H1 (cell line): ENCODE measurements around the gene RUFY1. TPM values are rescaled to one million over a fixed set of nuclear protein-coding genes. Genes with fewer than 3 reads are reported as not detected.

Experiments used
- CTCF ChIA-PET: fragments of 300-600 bp; sonication (Branson Sonifier 250); formaldehyde crosslinking; loops from one replicate; lab custom pipeline; 2021; ENCODE audit not compliant: partially characterized antibody; lab: Charles Lee
- POLR2A ChIA-PET: fragments of 300-600 bp; sonication (Branson Sonifier 250); formaldehyde crosslinking; loops from one replicate; lab custom pipeline; 2021; ENCODE audit warnings: inconsistent platforms; ENCODE audit not compliant: partially characterized antibody; lab: Charles Lee
- DNase-seq, 2 experiments: peaks; one replicate each; pipeline versions ENCODE4 v3.0.0 to v3.0.0-alpha.2; 2010 to 2022; ENCODE audit warnings: low spot score in 2 of 2, low read depth in 1 of 2, mixed read lengths in 1 of 2
- FAIRE-seq: peaks from 2 replicates; lab custom pipeline; 2011; peaks lifted over from hg19 to GRCh38; lab: Jason Lieb, UNC
- H2AFZ ChIP-seq: 2 replicates; pipeline ENCODE4 v1.8.1; 2012; ENCODE audit warnings: low read length, inconsistent platforms
- H2AK5ac ChIP-seq: 2 replicates; pipeline ENCODE4 v1.6.1; 2013; ENCODE audit warnings: low read depth, low read length
- H2BK120ac ChIP-seq: replicated peaks from 2 replicates; pipeline ENCODE3; 2013; ENCODE audit warnings: low read depth, low read length, inconsistent platforms
- H2BK12ac ChIP-seq: 2 replicates; pipeline ENCODE4 v1.6.1; 2013; ENCODE audit warnings: low read depth, low read length
- H2BK15ac ChIP-seq: 2 replicates; pipeline ENCODE4 v1.6.1; 2013; ENCODE audit warnings: low read length
- H2BK20ac ChIP-seq: 2 replicates; pipeline ENCODE4 v1.6.1; 2013; ENCODE audit warnings: low read length
- H2BK5ac ChIP-seq: 2 replicates; pipeline ENCODE4 v1.6.1; 2013; ENCODE audit warnings: low read depth, low read length
- H3K14ac ChIP-seq: 2 replicates; pipeline ENCODE4 v1.6.1; 2013; ENCODE audit warnings: inconsistent platforms; ENCODE audit not compliant: insufficient read length
- H3K18ac ChIP-seq: 2 replicates; pipeline ENCODE4 v1.6.1; 2013; ENCODE audit warnings: low read length; ENCODE audit errors: extremely low read depth
- H3K23ac ChIP-seq: 2 replicates; pipeline ENCODE4 v1.6.1; 2013; ENCODE audit warnings: inconsistent platforms; ENCODE audit not compliant: insufficient read length
- H3K23me2 ChIP-seq: 2 replicates; pipeline ENCODE4 v1.6.1; 2013; ENCODE audit warnings: low read depth, low read length
- H3K27ac ChIP-seq: 2 replicates; pipeline ENCODE4 v1.6.1; 2011; ENCODE audit warnings: low read depth, low read length, inconsistent platforms
- H3K27me3 ChIP-seq, 4 experiments: replicated peaks in 1 of 4; 1 replicate in 1 of 4; 2 replicates in 3 of 4; pipeline versions ENCODE4 v1.6.1 to v1.8.1; 2011 to 2013; ENCODE audit warnings: low read length in 3 of 4, mild to moderate bottlenecking in 3 of 4, inconsistent platforms in 2 of 4, mixed read lengths in 2 of 4, moderate library complexity in 1 of 4; ENCODE audit not compliant: control insufficient read depth in 3 of 4, insufficient read depth in 3 of 4; ENCODE audit errors: extremely low read depth in 1 of 4
- H3K36me3 ChIP-seq, 4 experiments: 2 replicates each; pipeline versions ENCODE4 v1.6.1 to v1.8.1; 2011 to 2013; ENCODE audit warnings: mild to moderate bottlenecking in 4 of 4, low read length in 3 of 4, moderate library complexity in 2 of 4, control low read depth in 1 of 4, inconsistent platforms in 1 of 4; ENCODE audit not compliant: insufficient read depth in 4 of 4, control insufficient read depth in 2 of 4
- H3K4ac ChIP-seq: replicated peaks from 2 replicates; pipeline ENCODE3; 2013; ENCODE audit warnings: low read length, low read depth, mixed read lengths, inconsistent platforms; ENCODE audit not compliant: insufficient read length
- H3K4me1 ChIP-seq, 4 experiments: replicated peaks in 1 of 4; 1 replicate in 1 of 4; 2 replicates in 3 of 4; pipeline versions ENCODE4 v1.6.1 to v1.8.1; 2011 to 2013; ENCODE audit warnings: low read length in 3 of 4, inconsistent platforms in 2 of 4, mixed read lengths in 1 of 4; ENCODE audit not compliant: insufficient read depth in 4 of 4, control insufficient read depth in 3 of 4
- H3K4me2 ChIP-seq, 2 experiments: 2 replicates each; pipeline versions ENCODE4 v1.6.1 to v1.8.1; 2011 to 2013; ENCODE audit warnings: low read depth in 2 of 2, low read length in 2 of 2, control low read depth in 1 of 2, inconsistent platforms in 1 of 2, mild to moderate bottlenecking in 1 of 2; ENCODE audit not compliant: insufficient read depth in 1 of 2
- H3K4me3 ChIP-seq, 4 experiments: fragments of 200-600, 300-600 bp in 1 of 4; sonication (generic), shearing (Covaris generic), sonication (Bioruptor Twin) in 1 of 4; 2 replicates each; pipeline versions ENCODE4 v1.5.1 to v1.8.1; 2011 to 2016; ENCODE audit warnings: low read length in 4 of 4, low read depth in 3 of 4, control low read depth in 2 of 4, inconsistent platforms in 2 of 4, mild to moderate bottlenecking in 2 of 4, mixed read lengths in 1 of 4, moderate library complexity in 1 of 4; ENCODE audit not compliant: insufficient read depth in 2 of 4; ENCODE audit errors: extremely low read depth in 1 of 4
- H3K56ac ChIP-seq: replicated peaks from 2 replicates; pipeline ENCODE3; 2013; ENCODE audit warnings: low read depth, mild to moderate bottlenecking, mixed read lengths, low read length, inconsistent platforms; ENCODE audit not compliant: insufficient read length
- H3K79me1 ChIP-seq: 2 replicates; pipeline ENCODE4 v1.6.1; 2013; ENCODE audit warnings: low read depth, low read length, control low read depth
- H3K79me2 ChIP-seq, 2 experiments: 2 replicates each; pipeline versions ENCODE4 v1.6.1 to v1.8.1; 2012 to 2013; ENCODE audit warnings: low read length in 2 of 2, mild to moderate bottlenecking in 2 of 2, inconsistent platforms in 1 of 2; ENCODE audit not compliant: insufficient read depth in 2 of 2, control insufficient read depth in 1 of 2
- H3K9ac ChIP-seq, 4 experiments: replicated peaks in 1 of 4; 1 replicate in 1 of 4; 2 replicates in 3 of 4; pipeline versions ENCODE4 v1.6.1 to v1.8.1; 2011 to 2013; ENCODE audit warnings: low read depth in 3 of 4, low read length in 3 of 4, control low read depth in 2 of 4, mild to moderate bottlenecking in 2 of 4, moderate library complexity in 2 of 4, inconsistent platforms in 1 of 4; ENCODE audit errors: extremely low read depth in 1 of 4
- H3K9me3 ChIP-seq, 2 experiments: 2 replicates each; pipeline versions ENCODE4 v1.6.1 to v1.8.1; 2012 to 2013; ENCODE audit warnings: mild to moderate bottlenecking in 2 of 2, moderate library complexity in 2 of 2, control low read depth in 1 of 2, inconsistent platforms in 1 of 2, low read depth in 1 of 2, low read length in 1 of 2, mixed read lengths in 1 of 2; ENCODE audit not compliant: insufficient read depth in 2 of 2
- H4K20me1 ChIP-seq, 2 experiments: replicated peaks in 1 of 2; 2 replicates each; pipeline versions ENCODE3 to v1.8.1; 2011 to 2013; ENCODE audit warnings: inconsistent platforms in 2 of 2, low read length in 2 of 2, mild to moderate bottlenecking in 1 of 2; ENCODE audit not compliant: insufficient read depth in 2 of 2, control insufficient read depth in 1 of 2
- H4K5ac ChIP-seq: 2 replicates; pipeline ENCODE4 v1.6.1; 2013; ENCODE audit warnings: low read length, low read depth, mixed read lengths, inconsistent platforms; ENCODE audit not compliant: insufficient read length
- H4K8ac ChIP-seq: 2 replicates; pipeline ENCODE4 v1.8.0; 2013; ENCODE audit warnings: mild to moderate bottlenecking, moderate library complexity, low read length, inconsistent platforms; ENCODE audit not compliant: insufficient read depth; ENCODE audit errors: extremely low read depth
- H4K91ac ChIP-seq: replicated peaks from 2 replicates; pipeline ENCODE3; 2013; ENCODE audit warnings: low read length, mixed read lengths, inconsistent platforms; ENCODE audit not compliant: insufficient read length
- JUN ChIP-seq: IDR thresholded peaks from 2 replicates; pipeline ENCODE4 v1.6.1; 2011; ENCODE audit warnings: low read depth, mild to moderate bottlenecking, improper control_type of control experiment, low read length
- SP1 ChIP-seq: IDR thresholded peaks from 2 replicates; pipeline ENCODE4 v1.6.1; 2011; ENCODE audit warnings: low read depth, low read length
- SUZ12 ChIP-seq: fragments of 200-600 bp; sonication (generic); IDR thresholded peaks from 2 replicates; pipeline ENCODE4 v1.6.1; 2012; ENCODE audit warnings: mild to moderate bottlenecking, inconsistent platforms, low read length, moderate library complexity, mixed read lengths
- ZNF274 ChIP-seq: IDR thresholded peaks from 2 replicates; pipeline ENCODE4 v1.7.0; 2012; ENCODE audit warnings: low read length, borderline replicate concordance; ENCODE audit errors: extremely low read depth
- WGBS, 2 experiments: shearing (Covaris generic) in 1 of 2; methylation state at CpG; one replicate each; pipeline versions ENCODE4 v1.1.6 to v1.1.7; 2013 to 2015; ENCODE audit warnings: low lambda C conversion rate in 2 of 2, mixed read lengths in 2 of 2, inconsistent platforms in 1 of 2, low coverage in 1 of 2, missing lambda C conversion rate in 1 of 2; ENCODE audit not compliant: insufficient replicate concordance in 2 of 2, insufficient coverage in 1 of 2, insufficient read length in 1 of 2; ENCODE audit errors: extremely low coverage in 1 of 2, missing lambda C conversion rate in 1 of 2; 5-methylcytosine and 5-hydroxymethylcytosine counted together
- polyA plus RNA-seq, 7 experiments: library from polyadenylated mRNA; depleted of rRNA in 3 of 7; stranded (reverse) in 5 of 7; unstranded in 2 of 7; fragments of >200 nt in 5 of 7; fragments of 200-250 nt in 2 of 7; gene quantifications; 1 replicate in 5 of 7; 2 replicates in 1 of 7; 4 replicates in 1 of 7; pipeline versions ENCODE4 v1.2.1 to v1.2.3, GENCODE V29; 2011 to 2013; ENCODE audit warnings: missing spikeins in 2 of 7, mixed read lengths in 2 of 7
- total RNA-seq: library from RNA; stranded (reverse); fragmentation: NEBNext Ultra II Directional; extraction: Animal tissue kit (Norgen Biotek cat#: 25700); gene quantifications from 2 replicates; pipeline ENCODE4 v1.2.1, GENCODE V29; 2021
- TF ChIP-seq, protein P1 (sequence below), 3 experiments: IDR thresholded peaks; 1 replicate in 2 of 3; 2 replicates in 1 of 3; pipeline versions ENCODE4 v1.5.1 to v1.6.1; 2011; ENCODE audit warnings: low read length in 3 of 3, mild to moderate bottlenecking in 3 of 3, inconsistent platforms in 2 of 3, low read depth in 1 of 3, moderate library complexity in 1 of 3; ENCODE audit not compliant: insufficient read depth in 1 of 3; ENCODE audit errors: control extremely low read depth in 1 of 3

RUFY1 gene
- total and polyA plus RNA-seq, 2 of the 8 experiments (the other 6 are each of a cell fraction or from before 2014, with no cell fraction given), result 22.4 to 29.5 TPM

DNA sequence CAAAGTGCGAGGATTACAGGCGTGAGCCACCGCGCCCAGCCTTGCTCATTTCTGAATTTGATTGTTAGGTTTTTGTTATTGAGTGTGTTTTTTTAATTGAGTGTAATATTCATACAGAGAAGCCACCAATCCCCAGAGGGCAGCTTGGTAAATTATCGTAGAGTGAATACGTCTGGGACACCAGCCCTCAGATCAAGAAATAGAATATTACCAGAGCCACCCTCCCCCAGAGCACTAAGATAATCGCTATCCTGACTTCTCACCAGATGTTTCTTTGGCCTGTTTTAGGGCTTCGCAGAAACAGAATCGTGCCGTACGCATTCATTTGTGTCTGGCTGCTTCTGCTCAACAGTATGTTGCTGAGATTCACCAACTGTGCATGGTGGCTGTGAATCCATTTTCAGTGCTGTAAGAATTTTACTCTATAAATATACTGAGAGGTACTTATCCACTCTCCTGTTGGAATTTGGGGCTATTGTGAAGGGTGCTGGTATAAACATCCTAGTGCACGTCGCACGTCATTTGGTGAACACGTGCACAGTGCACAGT lies 37.8 kb upstream of the RUFY1 start:
- no peak for FAIRE-seq

More for the DNA sequence above, 37.8 kb upstream of the RUFY1 start:
- no peak overlapping the region for H2BK15ac ChIP-seq
- no peak overlapping the region for H3K4me3 ChIP-seq
- no peaks in the 10 kb centered on the region for H3K36me3 ChIP-seq
- DNase-seq, result no peak
- H3K56ac ChIP-seq, result no peak overlapping the region
- H3K4ac ChIP-seq, result no peak overlapping the region
- TF ChIP-seq, protein P1, sequence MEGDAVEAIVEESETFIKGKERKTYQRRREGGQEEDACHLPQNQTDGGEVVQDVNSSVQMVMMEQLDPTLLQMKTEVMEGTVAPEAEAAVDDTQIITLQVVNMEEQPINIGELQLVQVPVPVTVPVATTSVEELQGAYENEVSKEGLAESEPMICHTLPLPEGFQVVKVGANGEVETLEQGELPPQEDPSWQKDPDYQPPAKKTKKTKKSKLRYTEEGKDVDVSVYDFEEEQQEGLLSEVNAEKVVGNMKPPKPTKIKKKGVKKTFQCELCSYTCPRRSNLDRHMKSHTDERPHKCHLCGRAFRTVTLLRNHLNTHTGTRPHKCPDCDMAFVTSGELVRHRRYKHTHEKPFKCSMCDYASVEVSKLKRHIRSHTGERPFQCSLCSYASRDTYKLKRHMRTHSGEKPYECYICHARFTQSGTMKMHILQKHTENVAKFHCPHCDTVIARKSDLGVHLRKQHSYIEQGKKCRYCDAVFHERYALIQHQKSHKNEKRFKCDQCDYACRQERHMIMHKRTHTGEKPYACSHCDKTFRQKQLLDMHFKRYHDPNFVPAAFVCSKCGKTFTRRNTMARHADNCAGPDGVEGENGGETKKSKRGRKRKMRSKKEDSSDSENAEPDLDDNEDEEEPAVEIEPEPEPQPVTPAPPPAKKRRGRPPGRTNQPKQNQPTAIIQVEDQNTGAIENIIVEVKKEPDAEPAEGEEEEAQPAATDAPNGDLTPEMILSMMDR (IDR thresholded peaks at IDR 0.05; ENCODE audit: control extremely low read depth in 1 of 3, insufficient read depth in 1 of 3, low read depth in 1 of 3, low read length in 3 of 3), result no peak
- no peak for TF ChIP-seq SP1
- TF ChIP-seq SUZ12, result no peak
- TF ChIP-seq JUN, result no peak
- TF ChIP-seq ZNF274, result no peak
- no peak overlapping the region for H4K91ac ChIP-seq
- H3K4me1 ChIP-seq, result peaks cover 0 to 7% (median 0%) of the 10 kb centered on the region in 4 experiments; a peak in 2 of 7 replicates
- no peak overlapping the region for H4K8ac ChIP-seq
- H3K23ac ChIP-seq, result no peak overlapping the region
- CTCF ChIA-PET, result no interaction called here
- H4K5ac ChIP-seq, result peak overlapping the region; percentile 60
- H3K79me2 ChIP-seq, result no peaks in the 10 kb centered on the region
- no peaks in the 10 kb centered on the region for H3K9me3 ChIP-seq
- H2BK20ac ChIP-seq, result peak overlapping the region; percentile 93; the same call in 1 of the 2 replicates
- no peak overlapping the region for H2AK5ac ChIP-seq
- no peak overlapping the region for H2BK5ac ChIP-seq
- no peak overlapping the region for H2BK12ac ChIP-seq
- H3K27ac ChIP-seq, result no peak overlapping the region
- no peaks in the 10 kb centered on the region for H3K79me1 ChIP-seq
- H2BK120ac ChIP-seq, result no peak overlapping the region
- no peak overlapping the region for H3K9ac ChIP-seq
- H2AFZ ChIP-seq, result 0 out of 2 replicates have a peak overlapping the region, but pooled peaks have one; percentile 39
- 93% methylated on average over 15 of the region's 15 CpGs; no CpG with 5 or more reads in 1 of the 2 experiments for WGBS, 2 experiments
- no peaks in the 10 kb centered on the region for H3K23me2 ChIP-seq
- no peaks in the 10 kb centered on the region for H3K27me3 ChIP-seq
- no peak overlapping the region for H3K14ac ChIP-seq
- POLR2A ChIA-PET, result no interaction called here
- H3K4me2 ChIP-seq, result 0 out of 4 replicates have a peak overlapping the region, but pooled peaks of 1 of the 2 experiments have one; percentile 14
- H4K20me1 ChIP-seq, result no peaks in the 10 kb centered on the region
- H3K18ac ChIP-seq, result no peak overlapping the region; the same call in 1 of the 2 replicates
